Parathyroid adenoma (tissue), 2 donors: Measurements from ENCODE around the gene CD72.

Source experiments
- H2AFZ ChIP-seq: fragments of 300-600 bp; sonication (generic); one replicate; pipeline ENCODE4 v1.7.0; 2017; ENCODE audit warnings: antibody characterized with exemption, mild to moderate bottlenecking
- H3K27ac ChIP-seq: fragments of 300-600 bp; sonication (generic); one replicate; pipeline ENCODE4 v1.7.0; 2017
- H3K27me3 ChIP-seq: fragments of 300-600 bp; sonication (generic); one replicate; pipeline ENCODE4 v1.7.0; 2017; ENCODE audit warnings: low read length; ENCODE audit not compliant: control insufficient read depth, insufficient read depth
- H3K36me3 ChIP-seq: fragments of 300-600 bp; sonication (generic); one replicate; pipeline ENCODE4 v1.7.0; 2017; ENCODE audit warnings: low read length; ENCODE audit not compliant: control insufficient read depth, insufficient read depth
- H3K4me1 ChIP-seq: fragments of 300-600 bp; sonication (generic); one replicate; pipeline ENCODE4 v1.7.0; 2017; ENCODE audit warnings: control low read depth
- H3K4me2 ChIP-seq: fragments of 300-600 bp; sonication (generic); one replicate; pipeline ENCODE4 v1.7.0; 2017; ENCODE audit warnings: low read length
- H3K4me3 ChIP-seq: fragments of 300-600 bp; sonication (generic); one replicate; pipeline ENCODE4 v1.7.0; 2017; ENCODE audit warnings: low read depth, low read length
- H3K79me2 ChIP-seq: fragments of 300-600 bp; sonication (generic); one replicate; pipeline ENCODE4 v1.7.0; 2017; ENCODE audit warnings: control low read depth
- H3K9ac ChIP-seq: fragments of 300-600 bp; sonication (generic); one replicate; pipeline ENCODE4 v1.7.0; 2017; ENCODE audit warnings: mild to moderate bottlenecking
- H3K9me3 ChIP-seq: fragments of 300-600 bp; sonication (generic); one replicate; pipeline ENCODE4 v1.7.0; 2017; ENCODE audit warnings: low read length; ENCODE audit not compliant: control insufficient read depth
- TF ChIP-seq, protein P1 (sequence below): fragments of 300-600 bp; sonication (generic); IDR thresholded peaks from one replicate; pipeline ENCODE4 v1.7.0; 2017; ENCODE audit warnings: antibody characterized with exemption, mild to moderate bottlenecking
- donor health status: primary hyperparathyroidism.

CD72 gene

DNA sequence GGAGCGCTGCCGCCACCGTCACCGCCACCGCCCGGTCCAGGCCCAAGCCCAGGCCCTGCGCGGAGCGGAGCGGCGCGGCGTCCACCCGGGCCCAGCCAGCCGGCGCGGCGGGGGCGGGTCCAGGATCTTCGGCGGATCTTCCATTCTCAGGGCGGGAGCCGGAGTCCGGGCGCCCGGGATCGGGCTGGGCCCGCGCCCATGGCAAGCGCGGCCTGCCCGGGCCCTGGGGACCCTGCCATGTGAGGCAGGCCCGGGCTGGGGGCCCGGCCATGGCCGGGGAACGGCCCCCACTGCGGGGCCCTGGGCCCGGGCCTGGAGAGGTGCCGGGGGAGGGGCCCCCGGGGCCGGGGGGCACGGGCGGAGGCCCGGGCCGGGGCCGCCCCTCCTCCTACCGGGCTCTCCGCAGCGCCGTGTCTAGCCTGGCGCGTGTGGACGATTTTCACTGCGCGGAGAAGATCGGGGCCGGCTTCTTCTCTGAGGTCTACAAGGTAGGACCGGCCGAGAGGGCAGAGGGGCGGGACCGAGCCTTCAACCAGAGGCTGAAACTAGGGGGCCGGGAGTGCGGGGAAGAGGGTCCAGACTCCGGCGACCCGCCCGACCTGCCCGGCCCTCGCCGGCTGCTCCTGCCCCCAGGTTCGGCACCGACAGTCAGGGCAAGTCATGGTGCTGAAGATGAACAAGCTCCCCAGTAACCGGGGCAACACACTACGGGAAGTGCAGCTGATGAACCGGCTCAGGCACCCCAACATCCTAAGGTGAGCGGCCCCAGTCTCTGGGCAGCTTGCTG is 12.7 kb downstream of the CD72 start:
- H3K27ac ChIP-seq, result no peak overlapping the region
- H3K4me3 ChIP-seq, result peak overlapping the region; percentile 74
- no peak overlapping the region for H3K9ac ChIP-seq
- H3K79me2 ChIP-seq, result no peaks in the 10 kb centered on the region
- H3K9me3 ChIP-seq, result no peaks in the 10 kb centered on the region
- peak overlapping the region; percentile 89 for H3K4me2 ChIP-seq
- no peak overlapping the region for H2AFZ ChIP-seq
- TF ChIP-seq, protein P1, sequence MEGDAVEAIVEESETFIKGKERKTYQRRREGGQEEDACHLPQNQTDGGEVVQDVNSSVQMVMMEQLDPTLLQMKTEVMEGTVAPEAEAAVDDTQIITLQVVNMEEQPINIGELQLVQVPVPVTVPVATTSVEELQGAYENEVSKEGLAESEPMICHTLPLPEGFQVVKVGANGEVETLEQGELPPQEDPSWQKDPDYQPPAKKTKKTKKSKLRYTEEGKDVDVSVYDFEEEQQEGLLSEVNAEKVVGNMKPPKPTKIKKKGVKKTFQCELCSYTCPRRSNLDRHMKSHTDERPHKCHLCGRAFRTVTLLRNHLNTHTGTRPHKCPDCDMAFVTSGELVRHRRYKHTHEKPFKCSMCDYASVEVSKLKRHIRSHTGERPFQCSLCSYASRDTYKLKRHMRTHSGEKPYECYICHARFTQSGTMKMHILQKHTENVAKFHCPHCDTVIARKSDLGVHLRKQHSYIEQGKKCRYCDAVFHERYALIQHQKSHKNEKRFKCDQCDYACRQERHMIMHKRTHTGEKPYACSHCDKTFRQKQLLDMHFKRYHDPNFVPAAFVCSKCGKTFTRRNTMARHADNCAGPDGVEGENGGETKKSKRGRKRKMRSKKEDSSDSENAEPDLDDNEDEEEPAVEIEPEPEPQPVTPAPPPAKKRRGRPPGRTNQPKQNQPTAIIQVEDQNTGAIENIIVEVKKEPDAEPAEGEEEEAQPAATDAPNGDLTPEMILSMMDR, result no peak
- H3K36me3 ChIP-seq, result no peaks in the 10 kb centered on the region
- H3K27me3 ChIP-seq, result no peaks in the 10 kb centered on the region
- peaks cover 2% of the 10 kb centered on the region for H3K4me1 ChIP-seq

DNA sequence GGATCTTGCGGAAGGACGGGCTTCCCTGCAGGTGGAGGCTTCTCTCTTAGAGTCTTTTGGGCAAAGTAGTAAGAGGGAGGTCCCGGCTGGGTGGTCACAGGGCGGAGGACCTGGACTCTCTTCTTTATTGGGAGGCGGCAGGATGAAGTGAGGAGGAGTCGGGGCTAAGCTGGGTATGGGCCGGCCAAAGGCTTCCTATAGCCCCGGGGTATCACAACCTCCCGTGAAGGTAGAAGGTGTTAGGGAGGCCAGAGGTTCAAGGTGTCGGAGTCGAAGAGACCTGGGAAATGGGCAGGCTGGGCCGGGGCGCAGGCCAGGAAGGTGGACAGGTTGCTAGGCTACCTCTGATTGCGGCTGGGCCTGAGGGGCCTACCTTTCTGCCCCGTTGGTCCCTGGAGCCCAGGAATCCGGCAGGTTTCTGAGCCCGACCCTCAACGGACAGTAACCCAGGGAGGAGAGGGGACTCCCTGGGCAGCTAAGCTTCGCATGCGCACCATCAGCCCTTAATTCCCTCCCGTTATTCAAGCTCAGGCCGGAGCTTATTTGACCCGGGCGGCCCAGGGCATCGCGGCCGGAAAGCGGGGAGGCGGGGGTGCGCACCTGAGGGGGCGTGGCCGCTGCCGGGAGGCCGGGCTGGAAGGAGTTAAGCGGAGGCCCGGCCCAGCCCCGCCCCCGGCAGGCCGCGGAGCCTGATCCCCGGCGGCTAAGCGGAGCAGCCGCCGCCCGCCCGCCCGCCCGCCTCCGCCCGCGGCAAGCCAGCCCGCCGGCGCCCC is 13.4 kb downstream of the CD72 start, which contains the start of gene TESK1:
Gene TESK1 (plus strand): TSS at position 685 of the 773 bp plus-strand sequence. CDS start 358 bp downstream, outside the sequence.
- H3K79me2 ChIP-seq, result no peaks in the 10 kb centered on the region
- H3K4me2 ChIP-seq, result peak within 1 kb of the TSS; percentile 99
- peak within 1 kb of the TSS; percentile 93 for H3K4me3 ChIP-seq
- H3K36me3 ChIP-seq, result no peaks in the 10 kb centered on the region
- no peak within 1 kb of the TSS for H3K9ac ChIP-seq
- no peaks in the 10 kb centered on the region for H3K27me3 ChIP-seq
- no peaks in the 10 kb centered on the region for H3K9me3 ChIP-seq
- TF ChIP-seq, protein P1, result no peak
- peak within 1 kb of the TSS; percentile 85 for H3K27ac ChIP-seq
- peak within 1 kb of the TSS; percentile 79 for H2AFZ ChIP-seq
- peaks cover 2% of the 10 kb centered on the region for H3K4me1 ChIP-seq

DNA sequence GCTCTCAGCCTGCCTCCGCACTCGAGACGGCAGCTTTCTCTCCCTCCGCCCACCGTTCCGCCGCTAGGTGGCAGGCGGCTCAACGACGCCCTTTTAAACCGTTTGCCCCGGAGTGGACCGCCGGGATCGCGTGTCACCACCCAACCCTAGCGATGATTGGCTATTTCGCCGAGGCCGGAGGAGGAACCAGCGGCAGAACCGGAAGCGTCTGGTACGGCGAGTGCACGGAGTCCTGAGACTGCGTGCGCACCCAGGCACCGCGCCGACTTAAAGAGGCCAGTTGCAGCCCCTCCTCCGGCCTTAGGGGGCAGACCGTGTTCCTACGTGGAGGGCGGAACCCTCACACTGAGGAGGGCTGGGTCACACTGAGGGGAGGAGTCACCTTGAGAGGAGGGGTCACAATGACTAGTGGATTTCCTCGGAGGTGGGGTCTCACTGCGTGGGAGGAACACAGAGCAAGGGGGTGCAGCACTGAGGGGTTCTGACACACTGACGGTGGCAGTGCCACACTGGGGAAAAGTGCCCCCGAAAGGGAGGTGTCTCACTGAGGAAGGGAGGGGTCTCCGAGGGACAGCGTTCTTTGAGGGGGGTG is 14.1 kb downstream of the CD72 start:
- peak overlapping the region; percentile 88 for H2AFZ ChIP-seq
- H3K27ac ChIP-seq, result peak overlapping the region; percentile 85
- TF ChIP-seq, protein P1, result peak; percentile 85
- H3K79me2 ChIP-seq, result no peaks in the 10 kb centered on the region
- H3K4me1 ChIP-seq, result no peaks in the 10 kb centered on the region
- H3K4me2 ChIP-seq, result peak overlapping the region; percentile 99
- H3K27me3 ChIP-seq, result no peaks in the 10 kb centered on the region
- H3K9me3 ChIP-seq, result no peaks in the 10 kb centered on the region
- H3K9ac ChIP-seq, result no peak overlapping the region
- peak overlapping the region; percentile 93 for H3K4me3 ChIP-seq
- no peaks in the 10 kb centered on the region for H3K36me3 ChIP-seq

DNA sequence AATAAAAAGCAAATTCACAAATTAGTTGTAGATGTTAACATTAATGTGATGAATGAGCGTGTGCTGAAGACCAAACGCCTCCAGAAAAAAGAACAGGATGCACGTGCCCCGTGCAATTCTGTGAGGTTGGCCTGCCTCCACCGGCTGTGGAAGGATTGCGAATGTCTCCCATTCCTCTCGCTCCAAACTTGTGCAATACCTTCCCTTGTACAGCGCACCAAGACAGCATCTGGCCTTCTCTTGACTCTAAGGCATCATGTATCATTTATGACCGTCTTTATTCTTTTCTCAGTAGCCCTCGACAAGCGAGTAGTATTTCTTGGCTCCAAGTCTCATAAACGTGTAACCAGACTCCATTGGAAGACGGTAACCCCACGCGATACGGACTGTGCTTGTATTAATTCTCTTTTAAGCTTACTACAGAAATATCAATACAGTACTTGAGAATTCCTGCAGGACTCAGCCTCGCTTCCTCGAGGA is 14.7 kb downstream of the CD72 start:
- TF ChIP-seq, protein P1, result no peak
- H3K4me1 ChIP-seq, result no peaks in the 10 kb centered on the region

More for the DNA sequence above, 14.7 kb downstream of the CD72 start:
- Histone ChIP-seq H3K27ac (peak overlapping the region; percentile 83), H3K4me2 (peak overlapping the region; percentile 73), H3K4me3 (peak overlapping the region; percentile 93), H3K36me3 (no peaks in the 10 kb centered on the region), H3K27me3 (no peaks in the 10 kb centered on the region), H3K9me3 (no peaks in the 10 kb centered on the region), H3K9ac (no peak overlapping the region), H3K79me2 (no peaks in the 10 kb centered on the region), H2AFZ (peak overlapping the region; percentile 88)
